HPDE6-E6E7 (cell line): ENCODE measurements around the gene EGFL8.
A peak's percentile ranks its signal among the peaks of the same experiment; 100 is the strongest.

ENCODE experiments used
- DNase-seq: peaks from one replicate; pipeline ENCODE4 v3.0.0; 2011; ENCODE audit warnings: missing footprints; ENCODE audit errors: extremely low spot score

Gene EGFL8

GRCh38 chr6:32146687-32147086 lies 17.7 kb upstream of the EGFL8 start:
- no peak for DNase-seq

DNA sequence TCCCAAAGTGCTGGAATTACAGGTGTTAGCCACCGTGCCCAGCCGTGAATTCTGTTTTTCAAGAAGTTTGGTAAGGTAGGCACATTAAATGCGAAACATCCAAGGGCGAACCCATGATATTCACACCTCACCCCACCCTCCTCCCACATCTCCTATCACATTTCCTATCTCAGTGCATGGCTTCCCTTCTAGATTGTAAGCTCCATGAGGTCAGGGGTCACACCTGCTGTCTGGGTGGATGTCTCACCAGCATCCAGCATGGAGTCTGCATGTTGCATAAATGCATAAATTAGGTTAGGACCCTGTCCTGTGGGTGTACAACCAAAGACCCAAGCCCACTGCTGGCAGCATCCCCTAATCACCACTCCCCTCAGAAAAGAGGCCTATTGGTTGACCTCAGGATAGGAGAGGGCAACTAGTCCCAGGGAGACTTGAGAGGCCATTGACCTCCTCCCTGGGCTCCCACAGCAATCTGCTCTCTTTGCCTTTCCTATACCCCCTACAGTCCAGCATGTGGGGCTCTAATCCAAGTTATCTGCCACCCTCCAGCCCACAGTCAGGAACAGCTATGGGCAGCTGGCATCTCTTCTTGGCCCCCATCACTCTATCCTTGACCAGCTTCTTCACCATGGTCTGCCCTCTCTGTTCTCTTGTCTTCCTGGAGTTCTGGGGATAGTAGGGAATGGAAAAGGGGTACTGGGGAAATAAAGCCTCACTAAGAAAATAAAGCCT lies 16.8 kb upstream of the EGFL8 start:
- DNase-seq, result no peak

- no peak for DNase-seq
These were observed 15.9 kb upstream of the EGFL8 start for GRCh38 chr6:32148289-32149091.

DNA sequence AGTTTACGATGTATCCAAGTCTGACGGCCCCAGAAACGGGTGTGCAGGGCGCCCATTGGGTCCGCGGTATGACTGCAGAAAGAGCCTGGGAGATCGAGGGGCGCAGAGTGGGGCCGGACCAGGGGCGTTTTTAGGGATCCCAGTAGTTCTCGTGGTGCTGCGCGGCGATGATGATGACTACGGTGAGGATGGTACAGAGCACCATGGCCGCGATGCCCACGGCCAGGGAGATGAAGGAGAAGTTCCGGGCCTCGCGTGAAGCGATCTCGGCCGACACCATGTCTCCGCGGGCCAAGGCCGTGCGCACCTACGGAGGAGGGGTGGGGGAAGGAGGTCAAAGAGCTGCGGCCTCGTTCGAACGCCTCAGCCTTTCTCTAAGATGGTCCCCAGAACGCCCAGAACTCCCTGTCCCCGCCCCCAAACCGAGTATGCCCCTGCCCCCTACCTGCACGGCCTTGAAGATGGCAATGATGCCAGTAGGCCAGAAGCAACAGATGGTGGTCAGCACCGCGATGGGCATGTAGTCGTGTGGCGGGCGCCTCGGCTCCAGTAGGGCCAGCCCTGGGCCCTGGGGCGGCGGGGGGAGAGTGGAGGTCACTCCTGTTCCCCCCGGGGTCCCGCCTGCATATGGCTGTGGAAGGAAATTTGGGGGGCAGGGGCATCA lies 15.2 kb upstream of the EGFL8 start:
- no peak for DNase-seq

DNA sequence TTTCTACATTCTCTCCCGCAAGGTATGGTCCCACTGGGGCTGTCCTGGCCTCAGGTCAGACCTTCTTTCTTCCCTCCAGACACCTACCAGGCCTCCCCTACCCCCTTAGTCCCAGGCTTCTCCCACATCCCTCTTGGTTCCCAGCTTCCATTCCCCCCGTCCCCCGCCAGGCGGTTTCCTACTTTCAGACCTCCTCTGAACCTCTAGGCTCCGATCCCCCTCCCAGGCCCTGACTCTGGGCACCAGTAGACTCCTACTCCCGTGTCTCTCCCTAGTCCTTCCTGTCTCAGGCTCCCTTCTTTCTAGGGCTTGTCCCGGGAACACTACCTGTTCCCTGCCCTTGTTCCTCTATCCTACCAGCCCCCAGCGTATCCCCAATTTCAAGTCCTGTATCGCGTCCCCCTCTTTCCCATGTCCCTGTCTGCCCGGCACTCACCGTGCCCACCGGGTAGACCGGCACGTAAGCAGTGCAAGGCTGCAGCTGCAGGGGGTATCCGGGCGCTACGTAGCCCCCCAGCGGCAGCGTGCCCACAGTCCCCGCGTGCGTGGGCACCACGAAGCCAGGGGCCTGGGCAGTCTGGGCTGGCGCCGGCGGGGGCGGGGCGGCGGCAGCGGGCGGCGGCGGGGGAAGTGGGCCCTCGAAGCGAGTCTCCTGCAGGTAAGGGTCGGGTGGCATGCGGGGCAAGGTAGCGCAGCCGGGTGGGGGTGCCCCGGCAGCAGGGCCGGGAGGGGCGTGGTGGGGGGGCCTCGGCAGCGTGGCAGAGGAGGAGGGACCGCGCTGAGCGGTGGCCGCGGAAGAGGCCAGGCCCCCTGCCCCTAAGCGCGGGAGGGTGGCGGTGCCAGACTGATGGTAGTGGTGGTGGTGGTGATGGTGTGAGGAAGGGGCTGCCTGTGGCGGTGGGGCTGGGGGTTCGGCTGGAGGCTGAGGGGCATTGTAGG lies 14.2 kb upstream of the EGFL8 start:
- no peak for DNase-seq

DNA sequence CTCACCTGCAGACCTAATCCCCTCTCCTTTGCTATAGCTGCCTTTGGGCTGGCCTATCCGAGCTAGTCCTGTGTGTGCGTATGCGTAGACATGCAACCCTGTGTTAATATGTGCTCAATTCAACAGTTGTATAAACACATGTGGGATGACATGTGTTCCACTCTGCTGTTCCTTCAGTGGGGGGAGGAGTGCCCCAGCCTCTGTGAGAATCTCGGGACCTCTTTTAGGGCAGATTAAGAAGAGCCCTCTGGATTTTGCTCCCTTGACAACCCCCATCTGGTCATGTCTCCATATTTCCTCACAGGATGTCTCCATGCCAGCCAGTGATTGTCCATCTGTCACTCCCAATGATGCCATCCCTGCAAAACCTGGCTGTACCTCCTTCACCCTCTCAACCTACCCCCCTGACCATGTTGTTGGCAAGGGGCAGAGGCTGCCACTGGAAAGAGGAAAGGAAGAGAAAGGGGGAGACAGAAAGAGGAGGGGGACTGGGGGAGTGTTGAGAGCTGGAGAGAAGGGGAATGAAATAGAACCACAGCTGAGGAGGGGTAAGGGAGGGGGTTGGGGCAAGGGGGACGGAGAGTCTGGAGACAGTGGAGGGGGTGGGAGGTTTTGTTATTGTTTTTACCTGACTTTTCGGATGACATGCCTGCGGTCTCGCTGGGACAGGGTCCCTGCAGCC lies 13.1 kb upstream of the EGFL8 start:
- DNase-seq, result no peak

DNA sequence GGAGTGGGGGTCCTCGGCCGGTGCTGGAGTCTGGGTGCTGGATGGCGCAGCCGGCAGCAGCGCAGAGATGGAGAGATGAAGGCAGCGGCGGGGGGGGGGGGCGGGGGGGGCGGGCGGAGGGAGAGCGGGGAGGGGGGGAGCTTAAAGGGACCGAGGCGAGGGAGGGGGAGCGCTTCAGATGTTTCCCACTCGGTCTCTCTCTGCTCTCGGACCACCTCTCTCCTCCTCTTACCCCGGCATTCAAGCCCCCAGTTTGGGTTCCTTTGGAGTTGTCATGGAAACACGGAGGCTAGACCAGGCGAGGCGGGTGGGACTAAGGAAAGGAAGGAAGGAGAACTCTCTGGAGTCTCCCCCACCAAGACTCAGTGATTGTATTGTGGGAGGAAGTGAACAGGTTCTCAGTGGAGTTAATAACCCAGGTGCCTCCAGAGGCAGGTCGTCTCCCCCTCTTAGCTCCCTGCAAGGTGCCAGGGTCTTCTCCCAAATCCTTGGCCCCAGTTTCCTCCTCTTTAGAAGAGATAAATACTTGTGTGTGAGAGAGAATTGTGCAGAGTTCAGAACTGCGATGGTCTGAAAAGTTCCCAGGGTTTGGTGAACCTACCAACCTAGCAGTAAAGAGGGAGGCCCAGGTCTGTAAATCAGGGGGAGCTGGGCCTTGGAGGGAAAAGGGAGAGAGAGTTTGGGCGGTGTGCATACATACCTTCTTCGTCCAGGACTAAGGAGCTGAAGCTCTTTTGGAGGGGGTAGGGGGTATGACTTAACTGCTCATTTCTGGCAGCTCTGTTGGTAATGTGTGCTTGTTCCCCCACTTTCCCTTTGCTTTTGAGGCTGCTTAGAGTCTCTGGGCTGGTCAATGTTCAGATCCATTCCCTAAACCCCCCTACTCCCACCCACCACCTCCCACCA lies 12.3 kb upstream of the EGFL8 start, which contains the start of gene PRRT1:
Gene PRRT1 (minus strand): TSS at position 77 of the 906 bp plus-strand sequence. CDS start 112 bp downstream, outside the sequence.
- DNase-seq, result no peak

GRCh38 chr6:32152769-32153563 lies 11.4 kb upstream of the EGFL8 start:
- peak; percentile 40 for DNase-seq

DNA sequence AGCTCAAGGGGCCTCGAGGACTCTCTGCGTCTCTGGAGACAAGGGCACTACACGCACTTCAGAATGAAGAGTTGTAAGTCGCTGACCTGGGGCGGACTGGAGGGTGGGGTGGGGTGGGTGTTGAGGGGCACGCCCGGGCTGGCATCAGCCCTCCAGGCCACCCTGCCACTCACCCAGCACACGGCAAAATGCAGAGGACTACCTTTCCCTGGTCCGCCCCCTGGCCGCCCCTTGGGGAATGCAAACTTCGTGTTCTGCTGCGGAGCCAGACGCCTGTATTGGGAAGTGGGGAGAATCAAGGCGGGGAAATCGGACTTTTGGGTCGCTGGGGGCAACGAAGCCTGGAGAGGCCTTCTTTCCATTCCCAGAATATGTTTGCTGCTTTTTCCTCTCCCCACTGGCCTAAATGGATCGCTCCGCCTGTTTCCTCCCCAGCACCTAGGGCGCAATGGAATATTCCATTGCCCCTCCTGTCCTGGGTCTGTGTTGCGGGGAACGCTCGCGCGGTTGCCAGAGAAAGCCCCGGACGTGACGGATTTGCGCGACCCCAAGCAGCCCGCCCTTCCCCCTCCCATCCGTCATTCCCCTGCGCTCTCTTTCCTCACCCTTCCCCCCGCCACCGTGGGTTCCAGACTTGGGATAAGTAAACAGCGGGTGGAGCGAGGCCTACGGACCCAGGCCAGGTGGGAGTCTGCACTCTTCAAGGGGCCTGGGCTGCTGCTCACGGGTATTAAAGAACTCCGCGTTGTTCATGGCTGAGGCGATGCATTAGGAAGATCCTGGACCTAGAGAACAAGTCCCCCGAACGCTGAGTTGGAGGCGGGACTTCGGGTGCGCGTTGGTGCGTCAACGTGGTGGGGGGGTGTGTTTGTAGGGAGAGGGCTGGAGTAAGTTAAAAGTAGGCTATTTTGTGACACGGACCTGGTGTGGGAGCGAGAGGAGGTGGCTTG lies 10.6 kb upstream of the EGFL8 start, which contains the start of gene PPT2:
Gene PPT2 (plus strand): TSS at position 578 of the 950 bp plus-strand sequence. CDS start 454 bp downstream, outside the sequence.
- peak; percentile 67 for DNase-seq

DNA sequence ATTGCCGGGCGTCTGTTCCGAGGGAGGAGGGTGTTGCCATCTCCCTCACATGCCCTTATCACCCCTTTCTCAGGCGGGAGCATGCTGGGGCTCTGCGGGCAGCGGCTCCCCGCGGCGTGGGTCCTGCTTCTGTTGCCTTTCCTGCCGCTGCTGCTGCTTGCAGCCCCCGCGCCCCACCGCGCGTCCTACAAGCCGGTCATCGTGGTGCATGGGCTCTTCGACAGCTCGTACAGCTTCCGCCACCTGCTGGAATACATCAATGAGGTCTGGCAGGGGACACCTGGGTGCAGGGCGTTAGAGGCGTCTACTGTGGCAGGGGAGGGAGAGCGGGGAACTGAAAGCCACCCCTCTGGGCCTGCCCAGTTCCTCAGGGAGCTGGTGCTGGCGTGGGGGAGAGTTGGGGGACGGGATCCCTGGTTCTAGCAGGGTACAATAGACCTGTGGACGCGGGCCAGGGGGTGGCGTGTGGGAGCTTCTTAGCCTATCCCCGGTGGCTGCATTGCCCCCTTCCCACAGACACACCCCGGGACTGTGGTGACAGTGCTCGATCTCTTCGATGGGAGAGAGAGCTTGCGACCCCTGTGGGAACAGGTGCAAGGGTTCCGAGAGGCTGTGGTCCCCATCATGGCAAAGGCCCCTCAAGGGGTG lies 9.8 kb upstream of the EGFL8 start:
- DNase-seq, result peak; percentile 82

DNA sequence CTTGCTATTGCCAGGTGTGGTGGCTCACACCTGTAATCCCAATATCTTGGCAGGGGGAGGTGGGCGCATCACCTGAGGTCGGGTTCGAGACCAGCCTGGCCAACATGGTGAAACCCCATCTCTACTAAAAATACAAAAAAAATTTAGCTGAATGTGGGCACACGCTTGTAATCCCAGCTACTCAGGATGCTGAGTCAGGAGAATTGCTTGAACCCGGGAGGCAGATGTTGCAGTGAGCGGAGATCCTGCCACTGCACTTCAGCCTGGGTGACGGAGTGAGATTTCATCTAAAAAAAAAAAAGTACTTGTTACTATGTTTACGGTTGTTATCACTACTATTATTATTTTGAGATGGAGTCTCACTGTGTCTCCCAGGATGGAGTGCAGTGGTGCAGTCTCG lies 7.5 kb upstream of the EGFL8 start:
- DNase-seq, result no peak

DNA sequence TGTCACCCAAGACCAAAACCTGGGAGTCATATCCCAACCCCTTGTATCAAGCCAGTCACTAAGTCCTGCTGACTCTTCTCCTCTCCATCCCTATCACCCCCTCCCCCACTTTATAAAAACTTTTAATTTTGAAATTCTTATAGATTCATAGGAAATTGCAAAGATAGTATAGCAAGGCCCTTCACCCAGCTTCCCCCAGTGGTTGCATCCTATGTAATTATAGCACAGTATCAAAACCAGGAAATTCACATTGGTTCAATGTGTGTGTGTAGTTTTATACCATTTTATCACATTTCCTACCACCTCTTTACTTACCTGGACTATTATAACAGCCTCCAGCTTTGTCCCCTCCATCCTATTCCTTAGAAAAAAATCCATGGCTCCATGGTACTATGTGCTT lies 6.3 kb upstream of the EGFL8 start:
- DNase-seq, result no peak

DNA sequence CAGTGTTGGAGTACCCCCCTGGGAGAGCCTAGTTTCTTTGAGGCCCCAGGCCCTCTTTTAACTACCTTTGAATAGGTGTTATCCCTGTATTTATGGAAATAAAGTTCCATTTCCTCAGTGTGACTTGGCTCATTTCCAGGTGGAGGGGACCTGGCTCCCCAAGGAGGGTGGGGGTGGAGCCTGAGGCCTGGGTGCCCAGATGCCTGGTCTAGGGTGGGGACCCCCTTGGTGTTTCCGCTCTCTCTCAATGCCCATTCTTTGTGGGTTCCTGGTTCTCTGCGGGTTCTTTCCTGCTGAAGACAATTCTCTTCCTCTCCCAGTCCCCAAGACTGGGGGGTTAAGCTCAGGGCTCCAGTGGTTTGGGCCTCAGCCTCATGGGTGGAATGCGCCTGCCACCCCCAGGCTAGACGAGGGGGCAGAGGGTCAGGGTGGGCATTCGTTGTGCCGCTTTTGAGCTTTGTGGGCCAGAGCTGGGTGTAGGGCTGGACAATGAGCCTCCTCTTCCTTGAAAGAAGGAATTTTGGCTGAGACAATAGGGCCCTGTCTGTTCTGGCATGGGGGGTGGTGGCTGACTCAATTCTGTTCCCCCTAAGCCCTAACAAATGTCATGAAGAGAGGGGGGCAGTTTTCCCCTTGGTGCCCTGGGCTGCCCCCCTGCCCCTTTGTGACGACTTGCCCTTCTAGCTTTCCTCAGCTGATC lies 686 bp upstream of the EGFL8 start:
- no peak for DNase-seq

- no peak for DNase-seq
These were observed 2.1 kb downstream of the EGFL8 start for GRCh38 chr6:32166411-32167061.

DNA sequence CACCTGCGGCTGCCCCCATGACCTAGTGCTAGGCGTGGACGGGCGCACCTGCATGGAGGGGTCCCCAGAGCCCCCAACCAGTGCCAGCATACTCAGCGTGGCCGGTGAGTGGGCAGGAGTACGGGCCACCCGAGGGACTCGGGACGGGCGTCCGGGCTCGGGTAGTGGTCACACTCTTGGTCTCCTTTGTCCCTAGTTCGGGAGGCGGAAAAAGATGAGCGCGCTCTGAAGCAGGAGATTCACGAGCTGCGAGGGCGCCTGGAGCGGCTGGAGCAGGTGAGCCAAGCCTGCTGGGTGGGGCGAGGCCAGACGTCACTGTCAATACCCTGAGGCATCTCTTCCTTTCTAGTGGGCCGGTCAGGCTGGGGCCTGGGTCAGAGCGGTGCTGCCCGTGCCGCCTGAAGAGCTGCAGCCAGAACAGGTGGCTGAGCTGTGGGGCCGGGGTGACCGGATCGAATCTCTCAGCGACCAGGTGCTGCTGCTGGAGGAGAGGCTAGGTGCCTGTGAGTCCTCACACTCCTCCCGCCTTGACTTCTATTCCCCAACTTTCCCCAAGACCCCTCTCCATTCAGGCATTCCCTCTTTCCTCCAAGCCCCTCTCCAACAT lies 2.9 kb downstream of the EGFL8 start:
- DNase-seq, result no peak
